ENCODE results near the gene ATOX1.

ATOX1 gene

DNA sequence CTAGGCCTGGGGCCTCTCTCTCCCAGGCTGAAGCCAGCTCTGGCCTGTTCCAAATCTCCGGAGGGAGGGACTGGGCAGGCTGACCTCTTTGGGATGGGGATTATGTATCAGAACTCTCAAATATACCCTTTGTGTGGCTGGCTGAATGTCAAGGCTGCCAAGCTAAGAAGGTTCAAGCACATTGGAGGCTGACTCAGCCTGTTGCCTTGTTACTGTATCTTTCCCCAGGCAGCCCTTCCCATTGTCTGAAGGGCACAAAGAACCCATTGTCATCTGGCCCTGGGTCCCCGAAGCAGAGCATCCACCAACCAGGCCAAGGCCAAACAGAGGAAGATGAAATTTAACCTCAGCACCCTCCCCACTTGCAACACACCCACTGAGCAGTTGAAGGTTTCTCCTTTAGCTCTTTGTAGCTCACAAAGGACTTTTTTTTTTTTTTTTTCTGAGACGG lies 64.4 kb downstream of the ATOX1 start:
- DNase-seq: no peak

All from NCI-H2107 (cell line).